Right lobe of liver (tissue), 6 donors: Measurements from ENCODE around the gene HIGD2B. TPM values are rescaled to one million over a fixed set of nuclear protein-coding genes. Genes with fewer than 3 reads are reported as not detected.

ENCODE experiments used
- ATAC-seq, 4 donors: fragments of 200-7000 bp; cut with Tn5 transposase; one replicate each; pipeline ENCODE4 v1.9.1; 2020; ENCODE audit warnings: mild to moderate bottlenecking in 4 of 4, moderate library complexity in 4 of 4
- DNase-seq, 3 donors: peaks; one replicate each; pipeline ENCODE4 v3.0.0-alpha.2; 2020
- H3K27ac ChIP-seq, 3 donors: fragments of 200-600 bp; one replicate each; pipeline ENCODE4 v1.8.0; 2022
- H3K27me3 ChIP-seq, 2 donors: fragments of 200-600 bp; one replicate each; pipeline ENCODE4 v1.8.0; 2022
- H3K36me3 ChIP-seq, 4 donors: fragments of 200-600 bp; sonication (generic) in 1 of 4; one replicate each; pipeline versions ENCODE4 v1.5.1 to v1.8.0; 2017 to 2022; ENCODE audit warnings: control low read depth in 1 of 4
- H3K4me1 ChIP-seq, 4 donors: fragments of 200-600 bp; sonication (generic) in 1 of 4; one replicate each; pipeline versions ENCODE4 v1.5.1 to v1.8.0; 2017 to 2022; ENCODE audit warnings: control low read depth in 1 of 4
- H3K4me3 ChIP-seq, 3 donors: fragments of 200-600 bp; one replicate each; pipeline ENCODE4 v1.8.0; 2022
- H3K9me3 ChIP-seq, 4 donors: fragments of 200-600 bp; sonication (generic) in 1 of 4; one replicate each; pipeline versions ENCODE4 v1.5.1 to v1.8.0; 2017 to 2022; ENCODE audit warnings: control low read depth in 1 of 4
- CTCF ChIP-seq, 4 donors: fragments of 200-600 bp in 3 of 4; fragments of 450-650 bp in 1 of 4; IDR thresholded peaks; one replicate each; pipeline versions ENCODE4 v1.5.1 to v1.8.0; 2016 to 2022; ENCODE audit warnings: antibody characterized with exemption in 4 of 4, mild to moderate bottlenecking in 2 of 4
- POLR2A ChIP-seq: fragments of 450-650 bp; IDR thresholded peaks from one replicate; pipeline ENCODE4 v1.6.1; 2017; ENCODE audit warnings: antibody characterized with exemption, mild to moderate bottlenecking
- WGBS: methylation state at CpG from one replicate; pipeline ENCODE4 v1.1.6; 2018; ENCODE audit warnings: low coverage, low lambda C conversion rate; ENCODE audit not compliant: insufficient coverage; ENCODE audit errors: missing lambda C conversion rate; 5-methylcytosine and 5-hydroxymethylcytosine counted together
- intact Hi-C, 2 donors: fragments of 100-400 bp; cut with DNase I; formaldehyde crosslinking; loops; one replicate each; pipeline versions ENCODE4 v1.11.2 to v1.14.1; 2022
- long read RNA-seq: library from polyadenylated mRNA; unstranded; transcript quantifications from one replicate; pipeline ENCODE4 v2.0.0, GENCODE V29; 2019
- total RNA-seq, 6 experiments: library from RNA; depleted of rRNA in 2 of 6; stranded (reverse); fragments of >200 nt in 2 of 6; fragmentation: NEBNext Ultra II Directional in 3 of 6; extraction: Animal tissue kit (Norgen Biotek cat#: 25700) in 3 of 6; gene quantifications; one replicate each; pipeline versions ENCODE4 v1.1.0 to v1.2.4, GENCODE V29; 2016 to 2023
- donor health status: DM: no; HTN: yes; CAD: no.
- donor health status: DM: no; HTN: no; CAD: no.
- donor health status: DM: no; HTN: no; CAD: no.
- donor health status: DM: no; HTN: yes; CAD: no.
- donor health status: DM: no; HTN: yes; CAD: no.

The HIGD2B gene
- total RNA-seq = under 1 TPM in 1 of 6 experiments, not detected in 5; 0.24 TPM
- long read RNA-seq = 0 reads

- peak within 1 kb of the TSS; percentile 79 to 87 (median 83) for H3K27ac ChIP-seq
- no peaks in the 10 kb centered on the region for H3K9me3 ChIP-seq
- H3K27me3 ChIP-seq = no peaks in the 10 kb centered on the region
- H3K4me1 ChIP-seq = peaks cover 0 to 6% (median 0%) of the 10 kb centered on the region in 4 donors
- WGBS = 0% methylated on average over 31 of the region's 49 CpGs
- peak; percentile 95 to 97 (median 96) for ATAC-seq
- no peak for TF ChIP-seq CTCF (IDR thresholded peaks at IDR 0.05)
- peak; percentile 82 for TF ChIP-seq POLR2A
- intact Hi-C loops = no loop called here
- DNase-seq = peak; percentile 88 to 93 (median 91)
- no peaks in the 10 kb centered on the region for H3K36me3 ChIP-seq
- H3K4me3 ChIP-seq = peak within 1 kb of the TSS; percentile 71 to 81 (median 80)
Observed at GRCh38 chr15:72685925-72686794, at the start of gene HIGD2B, which contains the start of gene BBS4. HIGD2B (minus strand) TSS chr15:72686182; CDS start chr15:72676374, 9,808 bp downstream. BBS4 (plus strand) TSS chr15:72686207; CDS start chr15:72686228, 21 bp downstream.

GRCh38 chr15:72735111-72735510 lies 49.1 kb upstream of the HIGD2B start:
- no peak for TF ChIP-seq POLR2A
- TF ChIP-seq CTCF (IDR thresholded peaks at IDR 0.05) = no peak
- ATAC-seq (no peak), DNase-seq (no peak)
- Histone ChIP-seq H3K27ac (no peak overlapping the region), H3K4me3 (no peak overlapping the region), H3K36me3 (peaks cover 0 to 43% (median 5%) of the 10 kb centered on the region in 4 donors), H3K4me1 (no peaks in the 10 kb centered on the region), H3K9me3 (no peaks in the 10 kb centered on the region), H3K27me3 (no peaks in the 10 kb centered on the region)
- intact Hi-C loops = no loop called here
- WGBS = 100% methylated on average over 1 of the region's 2 CpGs

DNA sequence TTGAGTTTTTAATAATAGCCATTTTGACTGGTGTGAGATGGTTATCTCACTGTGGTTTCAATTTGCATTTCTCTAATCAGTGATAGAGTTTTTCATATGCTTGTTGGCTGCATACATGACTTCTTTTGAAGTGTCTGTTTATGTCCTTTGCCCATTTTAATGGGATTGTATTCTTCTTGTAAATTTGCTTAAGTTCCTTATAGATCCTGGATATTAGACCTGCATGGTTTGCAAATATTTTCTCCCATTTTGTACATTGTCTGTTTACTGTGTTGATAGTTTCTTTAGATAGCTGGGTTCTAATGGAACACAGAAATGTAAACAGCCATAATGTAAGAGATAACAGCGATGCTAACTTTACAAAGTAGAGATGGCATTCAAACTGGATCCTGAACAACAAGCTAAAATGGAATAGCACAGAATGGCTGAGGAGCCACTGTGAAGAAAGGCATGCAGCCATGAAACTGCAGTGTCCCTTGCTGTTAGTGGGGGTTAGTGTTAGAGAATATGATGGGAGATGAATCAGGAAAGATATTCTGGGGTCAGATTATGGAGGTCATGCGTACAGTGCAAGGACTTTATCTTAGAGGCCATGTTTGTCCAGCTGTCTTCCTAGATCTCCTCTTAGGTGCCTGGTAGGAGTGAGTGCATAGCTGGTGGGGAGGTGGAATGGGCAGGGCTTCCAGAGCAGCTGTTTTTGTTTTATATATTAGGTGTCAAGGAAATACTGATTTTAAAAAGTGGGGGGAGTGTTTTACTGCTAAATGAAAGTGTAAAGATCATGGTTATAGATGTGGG lies 48.2 kb upstream of the HIGD2B start:
- H3K9me3 ChIP-seq = no peaks in the 10 kb centered on the region
- H3K4me1 ChIP-seq = no peaks in the 10 kb centered on the region
- intact Hi-C loops = no loop called here
- H3K4me3 ChIP-seq = no peak overlapping the region
- no peak overlapping the region for H3K27ac ChIP-seq
- DNase-seq (no peak), ATAC-seq (no peak)
- TF ChIP-seq POLR2A = no peak
- TF ChIP-seq CTCF (IDR thresholded peaks at IDR 0.05) = no peak
- H3K36me3 ChIP-seq = peaks cover 0 to 43% (median 4%) of the 10 kb centered on the region in 4 donors
- H3K27me3 ChIP-seq = no peaks in the 10 kb centered on the region
- 90% methylated on average over 2 of the region's 2 CpGs for WGBS

DNA sequence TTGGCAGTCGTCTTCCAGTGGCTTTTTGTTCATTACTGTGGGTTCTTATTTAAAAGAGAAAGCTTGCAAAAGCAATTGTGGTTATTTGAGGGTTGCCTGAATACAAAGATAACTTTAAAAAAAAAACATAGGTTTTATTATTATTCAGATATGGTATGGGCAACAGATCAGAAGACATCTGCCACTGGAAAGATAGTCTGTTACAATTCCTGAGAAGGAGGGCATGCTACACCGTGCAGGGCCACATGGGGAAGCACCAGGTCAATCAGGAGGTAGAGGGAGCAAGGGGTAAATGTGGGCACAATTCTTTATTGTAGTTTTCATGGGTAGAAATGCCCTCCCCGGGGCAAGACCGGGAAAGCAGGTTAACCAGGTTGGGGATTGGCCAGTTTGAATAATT lies 46.5 kb upstream of the HIGD2B start:
- TF ChIP-seq POLR2A (no peak), CTCF (IDR thresholded peaks at IDR 0.05) (no peak)
- Histone ChIP-seq H3K27ac (no peak overlapping the region), H3K4me1 (peaks cover 0 to 13% (median under 1%) of the 10 kb centered on the region in 4 donors), H3K36me3 (peaks cover 0 to 27% (median 2%) of the 10 kb centered on the region in 4 donors), H3K9me3 (no peaks in the 10 kb centered on the region), H3K27me3 (no peaks in the 10 kb centered on the region), H3K4me3 (no peak overlapping the region)
- intact Hi-C loops = no loop called here
- WGBS = 75% methylated on average over 2 of the region's 4 CpGs
- ATAC-seq (no peak), DNase-seq (no peak)
